Endothelial cell of umbilical vein (primary cell): ENCODE data around the gene SLCO3A1. TPM values are rescaled to one million over a fixed set of nuclear protein-coding genes. Genes with fewer than 3 reads are reported as not detected.

Experiments
- BruUV-seq: library from RNA; stranded (reverse); fragments of 400-500 nt; replicated peaks from 2 replicates; lab custom pipeline; 2021; lab: Mats Ljungman, UMichigan
- CTCF ChIA-PET: fragments of 300-600, 350-600 bp; sonication (Branson Sonifier 250); formaldehyde crosslinking; loops from one replicate; lab custom pipeline; 2021; ENCODE audit warnings: antibody characterized with exemption, inconsistent platforms; lab: Charles Lee
- POLR2A ChIA-PET: fragments of 300-600, 350-600 bp; sonication (Branson Sonifier 250); formaldehyde crosslinking; loops from one replicate; lab custom pipeline; 2021; ENCODE audit warnings: antibody characterized with exemption, inconsistent platforms; lab: Charles Lee
- DNase-seq: peaks from one replicate; pipeline ENCODE4 v3.0.0-alpha.2; 2011; ENCODE audit warnings: low read depth, low spot score
- FAIRE-seq: peaks from 2 replicates; lab custom pipeline; 2011; peaks lifted over from hg19 to GRCh38; lab: Jason Lieb, UNC
- H2AFZ ChIP-seq: 2 replicates; pipeline ENCODE4 v1.6.0; 2012; ENCODE audit warnings: low read depth, low read length, control low read depth, inconsistent platforms
- H3K27ac ChIP-seq: 2 replicates; pipeline ENCODE4 v1.5.1; 2011; ENCODE audit warnings: low read depth, mild to moderate bottlenecking, control low read depth, low read length, moderate library complexity; ENCODE audit not compliant: insufficient read depth
- H3K27me3 ChIP-seq, 2 experiments: 2 replicates each; pipeline versions ENCODE4 v1.6.0 to v1.6.1; 2011; ENCODE audit warnings: low read length in 2 of 2, mixed read lengths in 1 of 2; ENCODE audit not compliant: control insufficient read depth in 2 of 2, insufficient read depth in 2 of 2
- H3K36me3 ChIP-seq, 2 experiments: 2 replicates in 1 of 2; 3 replicates in 1 of 2; pipeline ENCODE4 v1.5.1; 2011; ENCODE audit warnings: low read length in 2 of 2, mild to moderate bottlenecking in 1 of 2, moderate library complexity in 1 of 2; ENCODE audit not compliant: control insufficient read depth in 2 of 2, insufficient read depth in 2 of 2; ENCODE audit errors: extremely low read depth in 1 of 2
- H3K4me1 ChIP-seq: 3 replicates; pipeline ENCODE4 v1.5.1; 2011; ENCODE audit warnings: mild to moderate bottlenecking, low read length; ENCODE audit not compliant: control insufficient read depth, insufficient read depth; ENCODE audit errors: extremely low read depth
- H3K4me2 ChIP-seq: 2 replicates; pipeline ENCODE4 v1.6.1; 2011; ENCODE audit warnings: low read length, control low read depth, mixed read lengths; ENCODE audit not compliant: insufficient read depth
- H3K4me3 ChIP-seq, 3 experiments: fragments of 200-600 bp in 1 of 3; sonication (generic), shearing (Covaris generic) in 1 of 3; replicated peaks in 1 of 3; 2 replicates each; pipeline ENCODE4 v1.5.1; 2011 to 2016; ENCODE audit warnings: control low read depth in 3 of 3, low read length in 3 of 3, mild to moderate bottlenecking in 2 of 3, inconsistent platforms in 1 of 3, low read depth in 1 of 3, moderate library complexity in 1 of 3; ENCODE audit not compliant: insufficient read depth in 1 of 3
- H3K79me2 ChIP-seq: 2 replicates; pipeline ENCODE4 v1.6.0; 2012; ENCODE audit warnings: low read length, inconsistent platforms; ENCODE audit not compliant: control insufficient read depth, insufficient read depth
- H3K9ac ChIP-seq: replicated peaks from 2 replicates; pipeline ENCODE3; 2011; ENCODE audit warnings: low read length, control low read depth; ENCODE audit not compliant: insufficient read depth; ENCODE audit errors: extremely low read depth
- H3K9me1 ChIP-seq: replicated peaks from 3 replicates; pipeline ENCODE4 v1.6.0; 2011; ENCODE audit warnings: mild to moderate bottlenecking, low read length; ENCODE audit not compliant: control insufficient read depth, insufficient read depth; ENCODE audit errors: extremely low read depth
- H3K9me3 ChIP-seq: replicated peaks from 2 replicates; pipeline ENCODE4 v1.5.1; 2012; ENCODE audit warnings: low read length, inconsistent platforms; ENCODE audit not compliant: control insufficient read depth, insufficient read depth
- H4K20me1 ChIP-seq: replicated peaks from 2 replicates; pipeline ENCODE3; 2011; ENCODE audit warnings: mild to moderate bottlenecking, low read length; ENCODE audit not compliant: control insufficient read depth, insufficient read depth; ENCODE audit errors: extremely low read depth
- CTCF ChIP-seq, 2 donors: IDR thresholded peaks; 1 replicate in 1 of 2; 2 replicates in 1 of 2; pipeline ENCODE4 v1.5.1; 2011; ENCODE audit warnings: low read length in 2 of 2, mild to moderate bottlenecking in 2 of 2, moderate library complexity in 2 of 2, control low read depth in 1 of 2, inconsistent platforms in 1 of 2, low read depth in 1 of 2; ENCODE audit not compliant: insufficient read depth in 1 of 2; ENCODE audit errors: extremely low read depth in 1 of 2
- EZH2 ChIP-seq: IDR thresholded peaks from 2 replicates; pipeline ENCODE4 v1.6.1; 2012; ENCODE audit warnings: borderline replicate concordance, low read depth, mild to moderate bottlenecking, moderate library complexity, low read length, inconsistent platforms; ENCODE audit not compliant: severe bottlenecking
- FOS ChIP-seq: IDR thresholded peaks from 2 replicates; pipeline ENCODE4 v1.6.1; 2011; ENCODE audit warnings: mild to moderate bottlenecking, low read length, moderate library complexity, borderline replicate concordance; ENCODE audit not compliant: insufficient read depth
- GATA2 ChIP-seq: IDR thresholded peaks from 2 replicates; pipeline ENCODE4 v1.7.0; 2011; ENCODE audit warnings: low read depth, mild to moderate bottlenecking, moderate library complexity, mixed read lengths, low read length; ENCODE audit not compliant: insufficient read length, insufficient read depth
- JUN ChIP-seq: IDR thresholded peaks from 2 replicates; pipeline ENCODE4 v1.6.1; 2011; ENCODE audit warnings: borderline replicate concordance, low read depth; ENCODE audit not compliant: insufficient read length, insufficient read depth
- MAX ChIP-seq: IDR thresholded peaks from 2 replicates; pipeline ENCODE4 v1.6.1; 2011; ENCODE audit not compliant: insufficient read depth, insufficient read length
- MYC ChIP-seq: IDR thresholded peaks from one replicate; pipeline ENCODE4 v1.6.1; 2011; ENCODE audit warnings: mild to moderate bottlenecking, low read depth, low read length
- POLR2A ChIP-seq: IDR thresholded peaks from 2 replicates; pipeline ENCODE4 v1.6.1; 2012; ENCODE audit warnings: low read depth, mild to moderate bottlenecking, control low read depth, low read length
- POLR2AphosphoS5 ChIP-seq: IDR thresholded peaks from 2 replicates; pipeline ENCODE4 v1.6.1; 2012; ENCODE audit warnings: low read depth, mild to moderate bottlenecking, control low read depth, low read length, moderate library complexity; ENCODE audit not compliant: insufficient read depth
- dilution Hi-C: fragments of 300-500 bp; cut with MboI; formaldehyde crosslinking; loops from one replicate; pipeline ENCODE4 v1.15.0; 2019; ENCODE audit warnings: low sequenced_read_pairs; ENCODE audit not compliant: extremely low pct_ligation_motif_present
- intact Hi-C: fragments of 100-400 bp; cut with micrococcal nuclease; formaldehyde crosslinking; loops from one replicate; pipeline ENCODE4 v1.10.0; 2022
- polyA plus RNA-seq, 4 experiments: library from polyadenylated mRNA; depleted of rRNA in 3 of 4; stranded (reverse) in 3 of 4; unstranded in 1 of 4; fragments of >200 nt; gene quantifications; 2 replicates each; pipeline versions ENCODE4 v1.2.1 to v1.2.3, GENCODE V29; 2011 to 2012; ENCODE audit warnings: missing spikeins in 1 of 4
- total RNA-seq: library from RNA; stranded (reverse); gene quantifications from 2 replicates; pipeline ENCODE4 v1.2.3, GENCODE V29; 2021

The SLCO3A1 gene
- total and polyA plus RNA-seq, 2 donors (not counting 3 experiments of a cell fraction or from before 2014, with no cell fraction given) = 0.88 to 0.92 TPM

GRCh38 chr15:91865486-91865885 lies 12.0 kb downstream of the SLCO3A1 start:
- H3K9me3 ChIP-seq = no peaks in the 10 kb centered on the region
- no peaks in the 10 kb centered on the region for H3K79me2 ChIP-seq
- no peak overlapping the region for H3K4me2 ChIP-seq
- TF ChIP-seq GATA2 = no peak
- no peak for TF ChIP-seq MYC
- no peak for TF ChIP-seq JUN
- TF ChIP-seq POLR2A = no peak
- TF ChIP-seq POLR2AphosphoS5 = no peak
- ChIA-PET CTCF (no interaction called here), POLR2A (no interaction called here)
- intact Hi-C loops = no loop called here
- no peaks in the 10 kb centered on the region for H3K9me1 ChIP-seq
- H3K36me3 ChIP-seq = no peaks in the 10 kb centered on the region
- no TSS peak for BruUV-seq
- FAIRE-seq (no peak), DNase-seq (no peak)
- dilution Hi-C loops = no loop called here
- H2AFZ ChIP-seq = no peak overlapping the region
- no peak overlapping the region for H3K27ac ChIP-seq
- H4K20me1 ChIP-seq = no peaks in the 10 kb centered on the region
- H3K27me3 ChIP-seq = no peaks in the 10 kb centered on the region
- no peak overlapping the region for H3K9ac ChIP-seq
- no peaks in the 10 kb centered on the region for H3K4me1 ChIP-seq
- H3K4me3 ChIP-seq = no peak overlapping the region

- no peak overlapping the region for H3K4me3 ChIP-seq
- FAIRE-seq = no peak
- no peaks in the 10 kb centered on the region for H3K9me3 ChIP-seq
- intact Hi-C loops = no loop called here
- H3K36me3 ChIP-seq = no peaks in the 10 kb centered on the region
- H3K4me2 ChIP-seq = no peak overlapping the region
- no peaks in the 10 kb centered on the region for H3K4me1 ChIP-seq
- no peaks in the 10 kb centered on the region for H4K20me1 ChIP-seq
- CTCF ChIA-PET = no interaction called here
- H2AFZ ChIP-seq = no peak overlapping the region
- no peaks in the 10 kb centered on the region for H3K27me3 ChIP-seq
- POLR2A ChIA-PET = no interaction called here
- H3K79me2 ChIP-seq = no peaks in the 10 kb centered on the region
- BruUV-seq = no TSS peak
- no peak overlapping the region for H3K9ac ChIP-seq
- no peak overlapping the region for H3K27ac ChIP-seq
- dilution Hi-C loops = no loop called here
- TF ChIP-seq FOS = no peak
- no peak for TF ChIP-seq POLR2A
- no peak for TF ChIP-seq MYC
- no peak for TF ChIP-seq MAX
- no peak for TF ChIP-seq GATA2
- no peak for TF ChIP-seq CTCF (IDR thresholded peaks at IDR 0.05; ENCODE audit: extremely low read depth in 1 of 2, insufficient read depth in 1 of 2, low read depth in 1 of 2, low read length in 2 of 2)
- no peak for TF ChIP-seq POLR2AphosphoS5
- no peak for TF ChIP-seq JUN
- TF ChIP-seq EZH2 = no peak
- DNase-seq = no peak
- no peaks in the 10 kb centered on the region for H3K9me1 ChIP-seq
Measured at GRCh38 chr15:91865950-91866349, 12.4 kb downstream of the SLCO3A1 start.
